ENCODE data around the gene CAMK1D. TPM values are rescaled to one million over a fixed set of nuclear protein-coding genes. Genes with fewer than 3 reads are reported as not detected.

Gene CAMK1D
- total and polyA plus RNA-seq, 2 donors (not counting 3 experiments of a cell fraction or from before 2014, with no cell fraction given), result 0.37 to 4.2 TPM

- H3K9ac ChIP-seq (replicated peaks; ENCODE audit: extremely low read depth, insufficient read depth, low read length), result no peak overlapping the region
- H3K27ac ChIP-seq (ENCODE audit: insufficient read depth, low read depth, low read length), result no peak overlapping the region
- CTCF ChIA-PET, result interaction anchor here (1.0 to 2.0 kb wide), 4 partner anchors 17 to 173 kb away, joined by 3 to 10 read pairs (median 4); no protein-coding TSS in a partner anchor
- no TSS peak for BruUV-seq (replicated peaks)
- H3K36me3 ChIP-seq (ENCODE audit: control insufficient read depth in 2 of 2, extremely low read depth in 1 of 2, insufficient read depth in 2 of 2, low read length in 2 of 2), result no peaks in the 10 kb centered on the region
- H3K4me1 ChIP-seq (ENCODE audit: control insufficient read depth, extremely low read depth, insufficient read depth, low read length), result no peaks in the 10 kb centered on the region
- dilution Hi-C loops (cut with MboI; ENCODE audit: extremely low pct_ligation_motif_present, low sequenced_read_pairs), result no loop called here
- no peaks in the 10 kb centered on the region for H3K9me1 ChIP-seq (replicated peaks; ENCODE audit: control insufficient read depth, extremely low read depth, insufficient read depth, low read length)
- H2AFZ ChIP-seq (ENCODE audit: low read depth, low read length), result no peak overlapping the region
- TF ChIP-seq POLR2AphosphoS5 (IDR thresholded peaks at IDR 0.05; ENCODE audit: insufficient read depth, low read depth, low read length) (no peak), MAX (IDR thresholded peaks at IDR 0.05; ENCODE audit: insufficient read depth, insufficient read length) (no peak), JUN (IDR thresholded peaks at IDR 0.05; ENCODE audit: borderline replicate concordance, insufficient read depth, insufficient read length, low read depth) (no peak), POLR2A (IDR thresholded peaks at IDR 0.05; ENCODE audit: low read depth, low read length) (no peak), FOS (IDR thresholded peaks at IDR 0.05; ENCODE audit: borderline replicate concordance, insufficient read depth, low read length) (no peak), CTCF (IDR thresholded peaks at IDR 0.05; ENCODE audit: extremely low read depth in 1 of 2, insufficient read depth in 1 of 2, low read depth in 1 of 2, low read length in 2 of 2) (no peak), GATA2 (IDR thresholded peaks at IDR 0.05; ENCODE audit: insufficient read depth, insufficient read length, low read depth, low read length) (no peak), MYC (IDR thresholded peaks at IDR 0.05; ENCODE audit: low read depth, low read length) (no peak), EZH2 (IDR thresholded peaks at IDR 0.05; ENCODE audit: borderline replicate concordance, low read depth, low read length, severe bottlenecking) (no peak)
- H3K9me3 ChIP-seq (replicated peaks; ENCODE audit: control insufficient read depth, insufficient read depth, low read length), result no peaks in the 10 kb centered on the region
- no peak overlapping the region for H3K4me3 ChIP-seq (replicated peaks in 1 of 3; ENCODE audit: insufficient read depth in 1 of 3, low read depth in 1 of 3, low read length in 3 of 3)
- H4K20me1 ChIP-seq (replicated peaks; ENCODE audit: control insufficient read depth, extremely low read depth, insufficient read depth, low read length), result no peaks in the 10 kb centered on the region
- intact Hi-C loops (cut with micrococcal nuclease), result no loop called here
- H3K27me3 ChIP-seq (ENCODE audit: control insufficient read depth in 2 of 2, insufficient read depth in 2 of 2, low read length in 2 of 2), result peaks cover 0 to 2% of the 10 kb centered on the region in 2 experiments
- POLR2A ChIA-PET, result no interaction called here
- no peak overlapping the region for H3K4me2 ChIP-seq (ENCODE audit: insufficient read depth, low read length)
- no peak for DNase-seq (ENCODE audit: low read depth, low spot score)
- no peak for FAIRE-seq
- H3K79me2 ChIP-seq (ENCODE audit: control insufficient read depth, insufficient read depth, low read length), result no peaks in the 10 kb centered on the region
Observed at GRCh38 chr10:12880423-12880822, 531.1 kb downstream of the CAMK1D start.

All from endothelial cell of umbilical vein (primary cell).